Measurements from ENCODE around the gene TNS3.

GRCh38 chr7:47376991-47377616 lies 204.8 kb downstream of the TNS3 start:
- TF ChIP-seq CTCF (IDR thresholded peaks at IDR 0.05) (no peak), POLR2A (IDR thresholded peaks at IDR 0.05) (no peak)
